Nucleus accumbens (tissue), 56 donors: Measurements from ENCODE around the gene MELK.

Experiments used
- DNase-seq, 56 donors: peaks; one replicate each; lab custom pipeline; 2025; lab: John Stamatoyannopoulos, UW

Gene MELK

GRCh38 chr9:36665921-36666431 lies 93.3 kb downstream of the MELK start:
- DNase-seq = no peak

- no peak for DNase-seq
Observed at GRCh38 chr9:36671561-36671960, 98.9 kb downstream of the MELK start.

- DNase-seq = no peak
Observed at GRCh38 chr9:36676091-36676490, 103.4 kb downstream of the MELK start.

- DNase-seq = no peak
Observed at GRCh38 chr9:36676778-36677485, 104.2 kb downstream of the MELK start.

- DNase-seq = no peak
Observed at GRCh38 chr9:36677611-36678010, 104.9 kb downstream of the MELK start.

- DNase-seq = no peak
Observed at GRCh38 chr9:36679710-36680109, 107.0 kb downstream of the MELK start.

- DNase-seq = no peak
Observed at GRCh38 chr9:36686471-36686870, 113.8 kb downstream of the MELK start.

GRCh38 chr9:36690412-36691168 lies 117.9 kb downstream of the MELK start:
- DNase-seq = no peak

- no peak for DNase-seq
Observed at GRCh38 chr9:36691671-36692070, 119.0 kb downstream of the MELK start.

- no peak for DNase-seq
Observed at GRCh38 chr9:36698984-36699383, 126.3 kb downstream of the MELK start.

- DNase-seq = no peak
Observed at GRCh38 chr9:36704148-36704547, 131.5 kb downstream of the MELK start.

GRCh38 chr9:36713515-36714490 lies 141.1 kb downstream of the MELK start:
- no peak for DNase-seq

- no peak for DNase-seq
Observed at GRCh38 chr9:36716496-36716895, 143.8 kb downstream of the MELK start.

GRCh38 chr9:36717276-36717675 lies 144.6 kb downstream of the MELK start:
- no peak for DNase-seq

GRCh38 chr9:36718612-36719011 lies 145.9 kb downstream of the MELK start:
- DNase-seq = no peak

- no peak for DNase-seq
Observed at GRCh38 chr9:36720043-36720442, 147.3 kb downstream of the MELK start.

GRCh38 chr9:36721846-36722588 lies 149.3 kb downstream of the MELK start:
- DNase-seq = no peak

- no peak for DNase-seq
Observed at GRCh38 chr9:36725777-36726356, 153.2 kb downstream of the MELK start.
